Ecto neural progenitor cell (in vitro differentiated cells): Measurements from ENCODE around the gene SH3RF3.
"Not testable (repeated sequence)": the region's sequence is repeated elsewhere in the genome, so short reads cannot be mapped to it uniquely, and the experiment has no call there.

Source experiments
- DNase-seq: peaks from one replicate; pipeline ENCODE4 v3.0.0-alpha.2; 2018; ENCODE audit warnings: low spot score

The SH3RF3 gene

GRCh38 chr2:109118321-109118720, 10.7 kb upstream of the SH3RF3 start:
- DNase-seq, result no peak

DNA sequence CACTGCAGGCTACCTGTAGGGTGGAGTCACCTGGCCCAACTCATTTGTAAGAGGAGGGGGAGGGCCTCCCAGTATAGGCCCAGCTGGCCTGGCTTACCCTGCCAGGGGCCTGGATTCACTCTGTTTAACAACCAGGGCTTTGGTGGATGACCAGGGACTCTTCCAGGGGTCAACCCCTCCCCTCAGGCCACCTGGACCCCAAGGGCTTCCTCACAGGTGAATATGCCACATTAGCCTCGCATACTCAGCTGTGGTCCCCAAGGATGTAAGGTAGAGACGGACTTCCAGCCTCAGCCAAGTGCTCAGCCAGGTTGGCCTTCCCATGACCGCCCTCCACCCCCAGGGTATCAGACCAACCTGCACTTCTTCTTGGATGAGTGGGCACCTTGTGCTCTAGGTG, 8.8 kb upstream of the SH3RF3 start:
- no peak for DNase-seq

DNA sequence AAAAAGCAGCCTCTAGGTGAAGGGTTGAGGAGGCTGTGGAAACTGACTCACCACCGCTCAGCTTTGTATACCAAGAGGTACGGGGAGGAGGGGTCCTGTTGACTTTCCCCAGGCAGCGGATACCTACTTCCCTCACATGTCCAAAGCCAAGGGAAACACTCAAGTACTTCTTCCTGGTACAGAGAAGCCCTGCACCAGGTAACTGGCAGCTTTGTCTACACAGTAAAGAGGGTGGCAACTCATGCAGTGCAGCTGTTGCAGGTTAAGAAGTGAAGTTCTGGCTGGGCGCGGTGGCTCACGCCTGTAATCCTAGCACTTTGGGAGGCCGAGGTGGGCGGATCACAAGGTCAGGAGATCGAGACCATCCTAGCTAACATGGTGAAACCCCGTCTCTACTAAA, 8.3 kb upstream of the SH3RF3 start:
- not testable (repeated sequence) for DNase-seq

DNA sequence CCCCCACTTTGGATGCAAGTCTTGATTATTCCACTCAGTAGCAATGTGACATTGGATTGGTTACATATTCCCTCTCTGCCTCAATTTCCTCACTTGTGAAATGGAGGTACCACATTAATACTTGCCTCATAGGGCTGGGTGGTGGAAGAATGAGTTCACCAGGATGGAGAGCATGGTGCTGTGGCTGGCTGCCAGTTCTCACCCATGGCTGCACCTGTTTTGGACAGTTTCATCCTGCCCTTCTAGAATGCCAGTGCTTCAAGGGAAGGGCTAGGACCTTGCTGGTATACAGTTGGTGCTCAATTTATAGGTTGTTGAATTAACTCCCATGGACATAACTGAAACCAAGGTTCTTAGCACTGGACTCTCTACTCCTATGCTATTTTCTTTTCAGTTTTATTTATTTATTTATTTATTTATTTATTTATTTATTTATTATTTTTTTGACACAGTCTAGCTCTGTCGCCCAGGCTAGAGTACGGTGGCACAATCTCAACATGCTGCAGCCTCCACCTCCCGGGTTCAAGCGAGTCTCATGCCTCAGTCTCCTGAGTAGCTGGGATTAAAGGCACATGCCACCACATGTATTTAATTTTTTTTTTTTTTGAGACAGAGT, 5.3 kb upstream of the SH3RF3 start:
- no peak for DNase-seq

GRCh38 chr2:109124982-109125592, 3.9 kb upstream of the SH3RF3 start:
- no peak for DNase-seq

- no peak for DNase-seq
Observed at GRCh38 chr2:109125593-109126500, 3.2 kb upstream of the SH3RF3 start.

GRCh38 chr2:109126501-109126860, 2.5 kb upstream of the SH3RF3 start:
- DNase-seq, result no peak

- DNase-seq, result no peak
Observed at GRCh38 chr2:109127556-109127955, 1.4 kb upstream of the SH3RF3 start.

- DNase-seq, result peak; percentile 92
Observed at GRCh38 chr2:109128048-109128615, 873 bp upstream of the SH3RF3 start.

DNA sequence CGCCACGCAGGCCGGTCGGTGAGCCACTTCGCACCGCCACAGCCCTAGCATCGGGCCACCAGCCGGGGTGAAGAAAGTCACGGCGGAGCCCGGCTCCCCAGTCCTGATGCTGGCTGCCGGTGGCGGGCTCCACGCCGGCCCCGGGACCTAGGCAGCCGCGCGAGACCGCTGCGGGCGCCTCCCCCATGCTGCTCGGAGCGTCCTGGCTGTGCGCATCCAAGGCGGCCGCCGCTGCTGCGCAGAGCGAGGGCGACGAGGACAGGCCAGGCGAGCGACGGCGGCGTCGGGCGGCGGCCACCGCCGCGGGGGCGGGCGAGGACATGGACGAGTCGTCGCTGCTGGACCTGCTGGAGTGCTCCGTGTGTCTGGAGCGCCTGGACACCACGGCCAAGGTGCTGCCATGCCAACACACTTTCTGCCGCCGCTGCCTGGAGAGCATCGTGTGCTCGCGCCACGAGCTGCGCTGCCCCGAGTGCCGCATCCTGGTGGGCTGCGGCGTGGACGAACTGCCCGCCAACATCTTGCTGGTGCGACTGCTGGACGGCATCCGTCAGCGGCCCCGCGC, 433 bp downstream of the SH3RF3 start:
- DNase-seq, result peak; percentile 62

GRCh38 chr2:109129921-109130722, 1.1 kb downstream of the SH3RF3 start:
- no peak for DNase-seq

GRCh38 chr2:109130723-109130995, 1.7 kb downstream of the SH3RF3 start:
- no peak for DNase-seq

DNA sequence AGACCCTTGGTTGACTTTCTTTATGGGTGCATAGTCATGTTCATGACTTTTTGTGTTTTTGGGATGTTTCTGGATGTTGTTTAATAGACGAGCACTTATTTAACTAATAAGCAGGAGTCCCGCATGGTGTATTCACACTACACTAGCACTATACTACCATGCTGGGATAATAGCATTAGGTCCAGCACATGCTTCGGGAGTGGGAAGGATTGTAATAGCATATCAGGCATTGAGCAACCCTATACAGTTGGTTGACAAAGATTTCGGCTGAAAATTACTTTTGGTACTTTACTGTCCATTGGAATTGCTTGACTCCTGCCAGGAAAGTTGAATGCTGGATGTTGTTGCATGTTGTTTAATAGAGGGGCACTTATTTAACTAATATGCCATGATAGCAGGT, 2.8 kb downstream of the SH3RF3 start:
- DNase-seq, result no peak

GRCh38 chr2:109132626-109133025, 3.6 kb downstream of the SH3RF3 start:
- DNase-seq, result no peak

DNA sequence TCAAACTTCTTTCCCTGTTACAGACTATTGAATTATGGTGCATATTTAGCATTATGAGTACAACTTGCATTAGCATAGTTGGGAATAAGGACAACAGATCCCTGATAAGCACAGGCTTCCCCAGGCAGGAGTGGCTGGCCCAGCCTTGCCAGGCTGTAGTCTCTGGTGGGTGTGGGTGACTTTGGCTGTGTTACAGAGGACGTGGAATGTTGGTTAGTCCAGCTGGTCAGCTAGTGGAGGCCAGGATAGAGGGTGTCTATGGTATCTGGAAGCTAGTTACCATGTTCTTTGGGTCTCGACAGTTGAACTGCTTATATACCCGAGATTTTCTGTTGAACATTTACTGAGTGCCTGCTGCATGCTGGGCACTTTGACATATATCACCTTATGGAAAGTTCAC, 4.7 kb downstream of the SH3RF3 start:
- no peak for DNase-seq

DNA sequence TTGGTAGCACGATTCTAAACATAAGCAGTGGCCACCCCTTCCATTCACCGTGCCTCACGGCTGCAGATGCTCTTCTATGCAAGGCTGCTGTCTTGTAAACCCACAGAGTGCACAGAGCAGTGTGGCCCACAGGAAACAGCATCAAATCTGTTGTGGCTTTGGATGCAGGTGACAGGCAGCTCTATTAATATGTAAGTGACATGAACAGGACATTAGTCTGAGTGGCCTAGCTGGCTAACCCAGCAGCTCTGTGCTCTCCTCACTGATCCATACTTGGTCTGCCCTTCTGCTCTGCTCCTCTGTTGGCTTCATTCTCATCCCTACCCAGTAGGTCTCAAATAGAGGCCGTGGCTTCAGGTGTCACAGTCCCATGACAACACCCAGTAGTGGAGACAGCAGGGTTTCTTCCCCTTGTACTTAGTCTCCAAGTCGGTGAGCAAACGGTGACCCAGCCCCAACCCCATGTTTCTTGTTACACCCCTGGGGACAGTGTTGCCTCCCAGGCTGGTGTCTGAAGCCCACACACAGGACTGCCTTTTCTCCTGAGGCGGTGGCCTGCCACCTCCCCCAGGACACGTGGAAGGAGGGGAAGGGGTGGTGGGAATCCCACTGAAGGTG, 5.8 kb downstream of the SH3RF3 start:
- no peak for DNase-seq

- DNase-seq, result no peak
Observed at GRCh38 chr2:109135359-109136197, 6.6 kb downstream of the SH3RF3 start.

GRCh38 chr2:109136542-109136941, 7.5 kb downstream of the SH3RF3 start:
- DNase-seq, result no peak

GRCh38 chr2:109137616-109138015, 8.6 kb downstream of the SH3RF3 start:
- no peak for DNase-seq

- no peak for DNase-seq
Observed at GRCh38 chr2:109138449-109138848, 9.4 kb downstream of the SH3RF3 start.

DNA sequence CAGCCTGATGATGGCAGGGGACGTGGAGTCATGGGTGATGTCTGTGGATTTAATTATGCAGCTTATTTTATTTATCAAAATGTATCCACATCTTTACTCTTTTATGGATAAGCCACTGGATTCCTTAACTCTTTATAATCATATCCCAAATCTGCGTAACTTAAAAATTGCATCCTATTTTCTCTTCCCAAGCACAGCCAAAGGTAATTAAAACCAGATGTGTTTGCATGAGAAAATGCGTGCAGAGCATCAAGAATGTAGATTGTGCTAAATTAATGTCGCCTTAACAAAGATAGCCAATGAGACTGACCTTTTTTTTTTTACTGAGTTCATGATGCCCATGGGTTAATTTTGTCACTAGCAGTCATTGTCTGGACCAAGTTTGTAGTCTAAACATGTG, 10.0 kb downstream of the SH3RF3 start:
- no peak for DNase-seq
